Endodermal cell (in vitro differentiated cells): Measurements from ENCODE around the gene SOS2. TPM values are rescaled to one million over a fixed set of nuclear protein-coding genes. Genes with fewer than 3 reads are reported as not detected.
"Not testable (repeated sequence)": the region's sequence is repeated elsewhere in the genome, so short reads cannot be mapped to it uniquely, and the experiment has no call there.

Experiments used
- DNase-seq: peaks from one replicate; pipeline ENCODE4 v3.0.0-alpha.2; 2017
- H3K27ac ChIP-seq: 2 replicates; pipeline ENCODE4 v1.5.1; 2013; ENCODE audit warnings: mild to moderate bottlenecking, low read depth, low read length, moderate library complexity
- H3K27me3 ChIP-seq: 2 replicates; pipeline ENCODE4 v1.6.1; 2013; ENCODE audit warnings: mild to moderate bottlenecking, low read length, moderate library complexity; ENCODE audit not compliant: insufficient read depth, control insufficient read depth, poor library complexity, severe bottlenecking
- H3K36me3 ChIP-seq: 2 replicates; pipeline ENCODE4 v1.7.0; 2013; ENCODE audit warnings: mild to moderate bottlenecking, low read length, moderate library complexity; ENCODE audit not compliant: control insufficient read depth, insufficient read depth
- H3K4me1 ChIP-seq: one replicate; pipeline ENCODE4 v1.7.0; 2013; ENCODE audit warnings: low read length; ENCODE audit not compliant: control insufficient read depth, insufficient read depth
- H3K4me3 ChIP-seq: 2 replicates; pipeline ENCODE4 v1.5.1; 2013; ENCODE audit warnings: mild to moderate bottlenecking, low read length, moderate library complexity
- H3K9ac ChIP-seq: 2 replicates; pipeline ENCODE4 v1.6.1; 2013; ENCODE audit warnings: mild to moderate bottlenecking, low read length, moderate library complexity; ENCODE audit not compliant: poor library complexity, severe bottlenecking; ENCODE audit errors: extremely low read depth
- H3K9me3 ChIP-seq: 2 replicates; pipeline ENCODE4 v1.6.1; 2013; ENCODE audit warnings: mild to moderate bottlenecking, low read length, moderate library complexity; ENCODE audit not compliant: control insufficient read depth
- H3K27ac Mint-ChIP-seq: 2 replicates; pipeline ENCODE4 v1.8.0; 2020; ENCODE audit warnings: mixed read lengths
- H3K27me3 Mint-ChIP-seq: 2 replicates; pipeline ENCODE4 v1.8.0; 2021; ENCODE audit warnings: mild to moderate bottlenecking, mixed read lengths; ENCODE audit not compliant: insufficient read depth
- H3K36me3 Mint-ChIP-seq: 2 replicates; pipeline ENCODE4 v1.8.0; 2020; ENCODE audit warnings: low read depth, mixed read lengths
- H3K4me1 Mint-ChIP-seq: 2 replicates; pipeline ENCODE4 v1.8.0; 2020; ENCODE audit warnings: mixed read lengths
- H3K4me3 Mint-ChIP-seq: 2 replicates; pipeline ENCODE4 v1.8.0; 2020; ENCODE audit warnings: mild to moderate bottlenecking, moderate library complexity, mixed read lengths
- H3K9me3 Mint-ChIP-seq: 2 replicates; pipeline ENCODE4 v1.8.0; 2020; ENCODE audit warnings: mild to moderate bottlenecking, mixed read lengths
- CTCF ChIP-seq: fragments of 200-600 bp; sonication (generic); conservative IDR thresholded peaks from 2 replicates; pipeline ENCODE4 v1.5.0; 2021; ENCODE audit warnings: antibody characterized with exemption, mild to moderate bottlenecking
- WGBS, 2 experiments: methylation state at CpG; one replicate each; pipeline versions ENCODE4 v1.1.5 to v1.1.7; 2013; ENCODE audit warnings: missing lambda C conversion rate in 2 of 2, mixed read lengths in 1 of 2; ENCODE audit not compliant: insufficient coverage in 1 of 2, insufficient read length in 1 of 2; 5-methylcytosine and 5-hydroxymethylcytosine counted together
- total RNA-seq, 2 donors: library from RNA; stranded (reverse); fragmentation: NEBNext Ultra II Directional in 1 of 2; extraction: Animal tissue kit (Norgen Biotek cat#: 25700) in 1 of 2; gene quantifications; 2 replicates in 1 of 2; 3 replicates in 1 of 2; pipeline ENCODE4 v1.2.1, GENCODE V29; 2021

SOS2 gene
- total RNA-seq, 2 donors from 2014 or later = 19.6 to 20.4 TPM

- no peak for TF ChIP-seq CTCF
- Mint-ChIP-seq H3K27ac (no peak overlapping the region), H3K4me3 (no peak overlapping the region), H3K4me1 (no peaks in the 10 kb centered on the region), H3K9me3 (no peaks in the 10 kb centered on the region), H3K36me3 (peaks cover 17% of the 10 kb centered on the region), H3K27me3 (no peaks in the 10 kb centered on the region)
- no peak overlapping the region for H3K27ac ChIP-seq
- DNase-seq = no peak
- H3K4me1 ChIP-seq = no peaks in the 10 kb centered on the region
- H3K9me3 ChIP-seq = no peaks in the 10 kb centered on the region
- H3K4me3 ChIP-seq = no peak overlapping the region
- no peaks in the 10 kb centered on the region for H3K27me3 ChIP-seq
- H3K9ac ChIP-seq = no peak overlapping the region
- WGBS, 2 experiments = 100% methylated on average over 1 of the region's 1 CpG; no CpG with 5 or more reads in 1 of the 2 experiments
- H3K36me3 ChIP-seq = peaks cover 32% of the 10 kb centered on the region
These were observed 45.3 kb downstream of the SOS2 start for GRCh38 chr14:50186107-50186506.

GRCh38 chr14:50173891-50174290, 57.5 kb downstream of the SOS2 start:
- Mint-ChIP-seq H3K4me1 (no peaks in the 10 kb centered on the region), H3K4me3 (no peak overlapping the region), H3K27me3 (no peaks in the 10 kb centered on the region), H3K36me3 (peaks cover 19% of the 10 kb centered on the region), H3K27ac (no peak overlapping the region), H3K9me3 (no peaks in the 10 kb centered on the region)
- Histone ChIP-seq H3K27me3 (no peaks in the 10 kb centered on the region), H3K9ac (no peak overlapping the region), H3K27ac (no peak overlapping the region), H3K4me3 (no peak overlapping the region), H3K9me3 (no peaks in the 10 kb centered on the region), H3K36me3 (peaks cover 10% of the 10 kb centered on the region), H3K4me1 (no peaks in the 10 kb centered on the region)
- TF ChIP-seq CTCF = no peak
- no peak for DNase-seq

GRCh38 chr14:50171895-50172294, 59.5 kb downstream of the SOS2 start:
- H3K9me3 Mint-ChIP-seq = no peaks in the 10 kb centered on the region
- Histone ChIP-seq H3K27ac (no peak overlapping the region), H3K27me3 (no peaks in the 10 kb centered on the region), H3K36me3 (no peaks in the 10 kb centered on the region), H3K9ac (no peak overlapping the region), H3K4me3 (no peak overlapping the region), H3K4me1 (no peaks in the 10 kb centered on the region), H3K9me3 (no peaks in the 10 kb centered on the region)
- no peaks in the 10 kb centered on the region for H3K27me3 Mint-ChIP-seq
- no peak overlapping the region for H3K27ac Mint-ChIP-seq
- H3K36me3 Mint-ChIP-seq = peaks cover 10% of the 10 kb centered on the region
- no peak overlapping the region for H3K4me3 Mint-ChIP-seq
- no peak for TF ChIP-seq CTCF
- no peak for DNase-seq
- H3K4me1 Mint-ChIP-seq = no peaks in the 10 kb centered on the region

- WGBS, 2 experiments = 91 to 95% methylated on average over 3 to 4 of the region's 4 CpGs
- not testable (repeated sequence) for H3K27ac ChIP-seq, H3K27ac Mint-ChIP-seq
These were observed 64.0 kb downstream of the SOS2 start for GRCh38 chr14:50167381-50167780.

More at GRCh38 chr14:50167381-50167780, 64.0 kb downstream of the SOS2 start:
- not testable (repeated sequence) for DNase-seq, H3K27me3 Mint-ChIP-seq, H3K4me1 ChIP-seq, H3K9me3 ChIP-seq, H3K36me3 ChIP-seq, H3K9me3 Mint-ChIP-seq, H3K4me3 Mint-ChIP-seq, H3K4me1 Mint-ChIP-seq, H3K36me3 Mint-ChIP-seq, H3K27me3 ChIP-seq, H3K4me3 ChIP-seq, H3K9ac ChIP-seq
